NT2/D1 (cell line): ENCODE results near the gene PPDPF.

Experiments
- SUZ12 ChIP-seq: IDR thresholded peaks from 2 replicates; pipeline ENCODE4 v1.6.1; 2011; ENCODE audit not compliant: insufficient read length, insufficient read depth; ENCODE audit errors: extremely low read depth
- YY1 ChIP-seq: IDR thresholded peaks from 2 replicates; pipeline ENCODE4 v1.6.1; 2011; ENCODE audit not compliant: insufficient read length, insufficient read depth
- ZNF274 ChIP-seq: IDR thresholded peaks from 2 replicates; pipeline ENCODE4 v1.6.1; 2011; ENCODE audit warnings: mild to moderate bottlenecking, low read depth, low read length

- TF ChIP-seq ZNF274 (no peak), YY1 (no peak), SUZ12 (no peak)
Measured at GRCh38 chr20:63497946-63498935, 22.3 kb upstream of the PPDPF start.
